Femur (tissue), 1 donor: ENCODE results near the gene TGM4.

Experiments used
- DNase-seq: peaks from one replicate; pipeline ENCODE4 v3.0.0-alpha.2; 2017

The TGM4 gene

GRCh38 chr3:44957986-44958385, 83.6 kb downstream of the TGM4 start:
- no peak for DNase-seq

DNA sequence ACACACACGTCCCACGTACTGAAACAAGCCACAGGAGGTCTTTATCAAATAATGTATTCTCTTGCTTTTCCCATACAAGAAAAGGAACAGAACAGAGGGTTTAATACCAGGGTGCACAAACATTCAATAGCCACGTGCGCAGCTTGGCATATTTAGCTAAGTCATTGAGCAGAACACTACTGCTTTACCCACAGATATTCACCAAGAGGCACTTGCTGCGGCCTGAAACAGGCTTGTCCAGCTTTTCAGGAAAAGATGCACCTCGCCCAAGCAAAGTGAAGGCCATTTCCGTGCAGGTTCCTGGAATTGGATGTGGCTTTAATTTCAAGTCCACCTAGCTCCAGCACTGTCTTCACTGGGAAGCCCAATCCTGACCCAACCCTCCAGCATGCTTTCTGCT, 84.0 kb downstream of the TGM4 start:
- no peak for DNase-seq

DNA sequence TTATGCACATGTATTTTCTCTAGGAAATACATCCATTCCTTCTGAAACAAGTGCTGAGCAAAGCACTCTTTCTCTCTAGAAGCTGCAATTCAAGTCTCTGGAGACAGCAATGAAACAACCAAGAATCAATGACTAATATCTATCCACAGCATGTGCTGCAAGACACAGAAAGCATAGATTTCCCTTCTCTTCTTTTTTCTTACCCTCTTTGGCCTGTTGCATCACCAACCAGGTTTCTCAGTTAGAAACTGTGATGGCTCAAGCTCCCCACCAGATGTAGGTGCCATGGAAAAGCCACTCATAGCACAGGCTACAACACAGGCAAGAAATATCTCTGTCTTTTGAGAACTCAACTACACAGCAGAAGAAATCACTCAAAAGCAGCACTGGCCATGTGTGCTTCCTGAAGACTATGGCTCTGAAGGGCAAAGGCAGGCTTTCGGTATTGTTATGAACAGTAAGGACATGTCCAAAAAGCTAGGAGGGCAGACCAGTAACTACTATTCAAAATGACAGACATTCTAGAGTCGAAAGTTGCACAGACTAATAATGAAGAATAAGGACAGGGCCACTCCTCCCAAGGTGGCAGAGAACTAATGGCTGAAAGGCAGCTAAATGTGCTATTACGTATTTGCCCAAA, 86.1 kb downstream of the TGM4 start:
- no peak for DNase-seq

GRCh38 chr3:44961888-44962287, 87.5 kb downstream of the TGM4 start:
- no peak for DNase-seq

DNA sequence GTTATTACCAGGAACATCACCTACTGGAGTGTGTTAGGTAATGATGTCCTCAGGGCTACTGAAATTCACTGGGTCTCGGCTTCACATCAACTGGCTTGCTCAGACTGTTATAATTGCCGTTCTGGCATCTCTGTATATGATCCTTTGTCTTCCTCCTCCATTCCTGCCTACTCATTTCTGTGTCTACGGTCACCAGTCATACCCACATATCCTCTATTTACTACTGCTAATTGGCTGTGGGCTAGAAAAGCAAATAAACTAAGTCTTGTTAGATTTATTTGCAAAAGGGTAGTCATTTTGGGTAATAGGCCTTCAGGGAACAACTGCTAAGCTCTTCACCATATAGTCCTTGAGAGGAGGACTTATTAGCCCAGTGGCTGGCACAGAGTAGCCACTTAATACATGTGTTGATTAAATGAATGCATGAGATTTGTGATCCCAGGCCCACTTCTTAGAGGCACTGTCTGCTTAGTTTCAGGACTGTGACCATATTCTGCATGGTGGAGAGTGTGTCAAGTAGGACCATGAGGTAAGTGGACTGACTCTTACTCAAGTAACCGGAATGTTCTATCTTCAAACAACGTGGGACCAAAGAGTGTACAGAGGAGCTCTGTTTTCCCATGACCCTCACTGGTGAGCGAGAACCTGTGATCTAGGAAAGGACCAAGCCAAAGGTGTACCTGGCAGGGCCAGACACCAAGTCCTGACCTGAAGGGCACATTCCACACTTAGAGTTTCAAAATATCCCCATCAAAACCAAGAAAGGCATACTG, 88.4 kb downstream of the TGM4 start:
- no peak for DNase-seq

GRCh38 chr3:44963571-44964325, 89.3 kb downstream of the TGM4 start:
- no peak for DNase-seq
